ENCODE data around the gene S100G. TPM values are rescaled to one million over a fixed set of nuclear protein-coding genes. Genes with fewer than 3 reads are reported as not detected.

The S100G gene
- total and polyA plus RNA-seq, 2 donors: not detected

DNA sequence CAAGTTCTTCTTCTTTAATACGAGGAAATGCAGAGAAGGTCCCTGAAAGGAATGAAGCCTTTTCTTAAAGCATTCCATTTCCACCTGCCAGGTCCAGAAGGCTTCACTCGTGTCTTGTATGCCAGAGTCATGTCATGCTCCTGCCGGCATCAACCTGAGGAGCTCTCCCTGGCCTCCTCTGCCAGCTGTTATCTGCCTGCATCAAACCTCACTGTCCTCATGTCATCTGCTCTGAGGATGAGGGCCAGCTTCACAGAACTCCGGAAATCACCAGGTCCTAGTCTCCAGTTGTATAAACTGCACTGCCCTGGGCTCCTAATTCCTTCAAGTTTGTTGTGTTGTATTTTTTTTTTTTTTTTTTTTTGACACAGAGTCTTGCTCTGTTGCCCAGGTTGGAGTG, 20.0 kb upstream of the S100G start:
- no peaks in the 10 kb centered on the region for H3K4me1 ChIP-seq (ENCODE audit: insufficient read depth)
- H3K4me3 ChIP-seq (ENCODE audit: low read depth, low read length): no peak overlapping the region
- DNase-seq (ENCODE audit: extremely low spot score): no peak
- no peak overlapping the region for H3K27ac ChIP-seq (ENCODE audit: low read depth)
- 64% methylated on average over 4 of the region's 4 CpGs for WGBS
- no peaks in the 10 kb centered on the region for H3K36me3 ChIP-seq (ENCODE audit: insufficient read depth)

- 46% methylated on average over 4 of the region's 4 CpGs for WGBS
- Histone ChIP-seq H3K36me3 (ENCODE audit: insufficient read depth) (no peaks in the 10 kb centered on the region), H3K4me3 (ENCODE audit: low read depth, low read length) (no peak overlapping the region), H3K27ac (ENCODE audit: low read depth) (no peak overlapping the region), H3K4me1 (ENCODE audit: insufficient read depth) (no peaks in the 10 kb centered on the region)
- DNase-seq (ENCODE audit: extremely low spot score): no peak
These were observed 16.2 kb upstream of the S100G start for GRCh38 chrX:16633754-16634153.

- no peak overlapping the region for H3K4me3 ChIP-seq (ENCODE audit: low read depth, low read length)
- H3K4me1 ChIP-seq (ENCODE audit: insufficient read depth): no peaks in the 10 kb centered on the region
- 94% methylated on average over 5 of the region's 5 CpGs for WGBS
- no peak for DNase-seq (ENCODE audit: extremely low spot score)
- no peaks in the 10 kb centered on the region for H3K36me3 ChIP-seq (ENCODE audit: insufficient read depth)
- H3K27ac ChIP-seq (ENCODE audit: low read depth): no peak overlapping the region
These were observed 14.9 kb upstream of the S100G start for GRCh38 chrX:16635040-16635439.

- Histone ChIP-seq H3K36me3 (ENCODE audit: insufficient read depth) (no peaks in the 10 kb centered on the region), H3K27ac (ENCODE audit: low read depth) (no peak overlapping the region), H3K4me3 (ENCODE audit: low read depth, low read length) (no peak overlapping the region), H3K4me1 (ENCODE audit: insufficient read depth) (no peaks in the 10 kb centered on the region)
- WGBS: 97% methylated on average over 3 of the region's 3 CpGs
- DNase-seq (ENCODE audit: extremely low spot score): no peak
These were observed 14.4 kb upstream of the S100G start for GRCh38 chrX:16635596-16635995.

DNA sequence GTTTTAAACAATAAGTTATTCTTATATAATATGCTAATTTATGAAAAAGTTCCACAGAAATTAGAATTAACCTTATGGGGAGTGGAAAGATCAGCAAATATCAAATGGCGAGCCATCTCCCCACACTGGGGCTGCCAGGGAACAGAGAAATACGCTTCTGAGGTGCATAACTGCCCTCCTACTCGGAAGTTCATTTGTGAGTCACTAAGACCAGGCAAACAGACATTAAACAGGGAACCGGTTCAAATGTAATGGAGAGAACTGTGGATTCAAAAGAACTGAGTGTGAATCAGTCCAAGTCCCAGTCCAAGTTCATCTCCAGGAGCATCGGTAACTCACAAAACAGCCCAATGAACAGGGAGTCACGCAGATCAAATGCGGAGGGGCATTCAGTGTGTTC, 11.4 kb upstream of the S100G start:
- H3K4me3 ChIP-seq (ENCODE audit: low read depth, low read length): no peak overlapping the region
- no peaks in the 10 kb centered on the region for H3K36me3 ChIP-seq (ENCODE audit: insufficient read depth)
- 95% methylated on average over 7 of the region's 7 CpGs for WGBS
- no peak overlapping the region for H3K27ac ChIP-seq (ENCODE audit: low read depth)
- DNase-seq (ENCODE audit: extremely low spot score): no peak
- H3K4me1 ChIP-seq (ENCODE audit: insufficient read depth): no peaks in the 10 kb centered on the region

DNA sequence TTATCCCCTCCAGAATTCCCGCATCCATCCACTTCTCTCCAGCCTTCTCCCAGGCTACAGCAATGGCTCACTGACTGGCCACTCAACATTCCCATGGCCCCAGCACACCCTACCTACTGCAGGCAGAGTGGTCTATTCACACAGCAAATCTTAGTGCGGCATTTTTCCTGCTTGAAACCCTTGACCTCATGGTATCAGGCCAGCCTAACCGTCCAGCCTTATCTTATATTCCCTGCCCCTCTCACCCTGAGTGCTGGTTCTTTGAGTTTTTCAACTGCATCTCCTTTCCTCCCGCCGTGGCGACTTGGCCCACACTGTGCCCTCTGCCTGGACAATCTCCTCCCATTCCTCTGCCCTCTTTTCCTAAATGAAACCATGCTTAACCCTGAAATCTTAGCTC, 10.0 kb upstream of the S100G start:
- H3K36me3 ChIP-seq (ENCODE audit: insufficient read depth): no peaks in the 10 kb centered on the region
- H3K27ac ChIP-seq (ENCODE audit: low read depth): no peak overlapping the region
- no peak overlapping the region for H3K4me3 ChIP-seq (ENCODE audit: low read depth, low read length)
- no peaks in the 10 kb centered on the region for H3K4me1 ChIP-seq (ENCODE audit: insufficient read depth)
- no peak for DNase-seq (ENCODE audit: extremely low spot score)
- 97% methylated on average over 6 of the region's 6 CpGs for WGBS

GRCh38 chrX:16640823-16641222, 9.1 kb upstream of the S100G start:
- H3K4me1 ChIP-seq (ENCODE audit: insufficient read depth): no peaks in the 10 kb centered on the region
- 98% methylated on average over 4 of the region's 4 CpGs for WGBS
- no peak overlapping the region for H3K27ac ChIP-seq (ENCODE audit: low read depth)
- no peaks in the 10 kb centered on the region for H3K36me3 ChIP-seq (ENCODE audit: insufficient read depth)
- H3K4me3 ChIP-seq (ENCODE audit: low read depth, low read length): no peak overlapping the region
- DNase-seq (ENCODE audit: extremely low spot score): no peak

DNA sequence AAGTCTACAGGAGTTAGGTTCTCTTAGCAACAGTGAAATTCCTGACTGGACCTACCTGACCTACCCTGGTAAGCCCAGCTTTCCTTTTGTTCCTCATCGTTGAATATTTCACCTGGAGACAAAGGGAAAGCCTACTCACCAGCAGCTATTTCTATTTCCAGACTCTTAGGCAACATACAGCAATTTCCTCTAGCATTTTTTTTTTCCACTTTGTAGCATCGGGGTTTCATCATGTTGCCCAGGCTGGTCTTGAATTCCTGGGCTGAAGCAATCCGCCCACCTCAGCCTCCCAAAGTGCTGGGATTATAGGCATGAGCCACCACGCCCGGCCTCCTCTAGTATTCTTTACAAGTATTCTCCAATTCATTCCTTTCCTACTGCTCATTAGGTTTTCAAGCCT, 6.8 kb upstream of the S100G start:
- no peaks in the 10 kb centered on the region for H3K4me1 ChIP-seq (ENCODE audit: insufficient read depth)
- DNase-seq (ENCODE audit: extremely low spot score): no peak
- no peaks in the 10 kb centered on the region for H3K36me3 ChIP-seq (ENCODE audit: insufficient read depth)
- no peak overlapping the region for H3K4me3 ChIP-seq (ENCODE audit: low read depth, low read length)
- H3K27ac ChIP-seq (ENCODE audit: low read depth): no peak overlapping the region
- WGBS: 83% methylated on average over 5 of the region's 5 CpGs

DNA sequence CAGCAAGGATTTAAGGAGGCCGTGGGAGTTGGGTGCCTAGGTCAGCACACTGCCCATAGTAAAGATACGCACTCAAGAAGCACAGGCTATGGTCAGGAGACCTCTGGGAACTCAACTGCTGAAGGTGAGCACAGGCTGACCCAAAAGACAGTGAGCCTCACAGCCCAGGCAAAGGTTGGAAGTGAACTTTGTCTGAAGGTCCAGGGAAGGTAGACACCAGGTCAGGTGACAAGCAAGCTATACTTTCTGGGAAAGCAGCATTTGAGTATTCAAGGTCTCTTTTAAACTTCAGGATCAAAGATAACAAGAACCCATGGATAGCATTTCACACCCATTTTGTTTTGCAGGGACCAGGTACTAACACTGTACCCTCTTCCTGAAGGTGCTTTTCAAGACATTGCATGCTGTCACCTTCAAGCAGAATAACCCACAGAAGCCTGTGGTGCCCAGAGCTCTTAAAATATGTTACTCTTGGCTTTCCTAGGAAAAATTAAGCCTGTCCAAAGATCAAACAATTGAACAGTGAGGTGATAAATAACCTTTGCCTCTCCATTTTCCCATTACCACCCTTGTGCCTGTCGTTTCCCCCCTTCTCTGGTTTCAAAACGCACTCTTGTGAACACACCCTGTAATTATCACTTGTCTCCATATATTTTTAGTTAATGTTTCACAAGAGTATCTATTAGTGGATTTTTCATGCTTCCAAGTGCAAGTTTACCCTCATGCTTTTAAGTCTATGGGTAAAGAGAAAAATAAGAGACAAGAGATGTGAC, 3.4 kb upstream of the S100G start:
- H3K4me1 ChIP-seq (ENCODE audit: insufficient read depth): no peaks in the 10 kb centered on the region
- WGBS: 92% methylated on average over 4 of the region's 4 CpGs
- H3K4me3 ChIP-seq (ENCODE audit: low read depth, low read length): no peak overlapping the region
- no peaks in the 10 kb centered on the region for H3K36me3 ChIP-seq (ENCODE audit: insufficient read depth)
- H3K27ac ChIP-seq (ENCODE audit: low read depth): no peak overlapping the region
- DNase-seq (ENCODE audit: extremely low spot score): no peak

DNA sequence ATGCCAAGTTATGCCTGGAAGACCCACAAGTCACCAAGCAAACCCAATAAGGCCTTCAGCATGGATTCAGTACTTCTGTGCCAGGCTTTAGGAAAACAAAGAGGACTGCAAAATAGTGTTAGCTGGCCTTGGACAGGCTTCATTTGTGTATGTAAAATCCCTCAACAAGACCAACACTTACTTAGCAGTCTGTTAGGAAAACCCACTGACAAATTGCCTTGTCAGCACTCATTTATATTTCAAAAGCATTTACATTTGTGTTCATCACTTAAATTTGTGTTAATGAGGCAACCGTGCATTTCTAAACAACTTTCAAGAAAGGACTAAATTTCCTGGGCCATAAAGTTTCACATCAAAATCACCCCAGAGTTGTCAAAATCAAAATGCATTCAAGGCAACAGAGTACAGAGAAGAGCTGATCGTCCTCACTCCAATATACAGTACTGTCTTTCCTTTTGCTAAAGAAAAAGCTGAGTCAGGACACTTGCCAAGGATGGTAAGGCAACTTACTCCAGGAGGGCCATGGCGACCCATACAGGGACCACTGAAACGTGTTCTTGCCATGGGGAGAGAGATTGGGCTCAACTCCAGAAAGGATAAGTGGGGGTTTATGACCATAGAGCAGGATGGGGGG, 1.6 kb downstream of the S100G start:
- Histone ChIP-seq H3K36me3 (ENCODE audit: insufficient read depth) (no peaks in the 10 kb centered on the region), H3K4me3 (ENCODE audit: low read depth, low read length) (no peak overlapping the region), H3K4me1 (ENCODE audit: insufficient read depth) (no peaks in the 10 kb centered on the region), H3K27ac (ENCODE audit: low read depth) (no peak overlapping the region)
- 84% methylated on average over 4 of the region's 4 CpGs for WGBS
- DNase-seq (ENCODE audit: extremely low spot score): no peak

DNA sequence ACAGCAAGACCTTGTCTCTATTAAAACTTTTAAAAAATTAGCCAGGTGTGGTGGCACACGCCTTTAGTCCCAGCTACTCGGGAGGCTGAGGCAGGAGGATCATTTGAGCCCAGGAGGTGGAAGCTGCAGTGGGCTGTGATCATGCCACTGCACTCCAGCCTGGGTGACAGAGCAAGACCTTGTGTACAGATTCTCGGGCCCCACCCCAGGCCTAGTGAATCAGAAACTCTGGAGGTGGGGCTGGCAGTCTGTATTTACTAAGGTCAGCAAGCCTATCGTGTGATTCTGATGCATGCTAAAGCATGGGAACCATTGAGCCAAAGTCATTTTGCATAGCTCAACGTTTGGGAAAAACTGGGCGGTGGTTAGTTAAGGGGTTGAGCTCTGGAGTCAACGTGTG, 3.5 kb downstream of the S100G start:
- no peak overlapping the region for H3K27ac ChIP-seq (ENCODE audit: low read depth)
- H3K36me3 ChIP-seq (ENCODE audit: insufficient read depth): no peaks in the 10 kb centered on the region
- no peak for DNase-seq (ENCODE audit: extremely low spot score)
- no peaks in the 10 kb centered on the region for H3K4me1 ChIP-seq (ENCODE audit: insufficient read depth)
- 90% methylated on average over 7 of the region's 7 CpGs for WGBS
- no peak overlapping the region for H3K4me3 ChIP-seq (ENCODE audit: low read depth, low read length)

DNA sequence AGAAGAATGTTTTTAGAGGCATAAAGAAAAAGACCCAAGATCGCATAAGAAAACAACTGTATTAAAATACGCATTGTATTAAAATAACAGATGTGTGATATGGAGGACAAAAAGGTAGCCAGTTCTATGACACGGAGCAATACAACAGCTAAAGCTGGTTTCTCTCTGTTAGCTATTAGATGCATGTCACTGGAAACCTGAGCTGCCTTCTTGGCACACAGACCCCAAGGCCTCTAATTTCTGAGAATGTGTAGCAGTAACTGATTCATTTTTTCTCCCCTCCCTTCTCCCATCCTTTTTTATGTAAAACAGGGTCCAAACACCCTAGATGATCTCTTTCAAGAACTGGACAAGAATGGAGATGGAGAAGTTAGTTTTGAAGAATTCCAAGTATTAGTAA, 4.1 kb downstream of the S100G start:
- WGBS: 55% methylated on average over 3 of the region's 3 CpGs
- no peaks in the 10 kb centered on the region for H3K36me3 ChIP-seq (ENCODE audit: insufficient read depth)
- DNase-seq (ENCODE audit: extremely low spot score): no peak

DNA sequence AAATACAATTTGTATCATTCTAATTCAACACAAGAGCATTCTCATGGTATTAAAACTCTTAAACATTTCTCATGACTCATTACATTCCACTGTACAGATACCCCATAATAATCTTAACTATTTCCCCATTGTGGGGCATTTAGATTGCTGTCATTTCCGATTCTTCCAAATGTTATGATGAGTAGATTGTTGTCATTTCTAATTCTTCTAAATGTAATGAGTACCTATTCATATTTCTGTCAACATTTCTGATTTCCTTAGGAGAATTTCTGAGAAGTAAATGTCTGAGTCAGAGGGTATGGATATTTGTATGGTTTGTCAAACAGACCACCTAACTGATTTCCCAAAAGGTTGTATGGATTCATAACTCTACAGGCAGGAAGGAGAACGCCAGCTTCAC, 8.3 kb downstream of the S100G start:
- 90% methylated on average over 2 of the region's 2 CpGs for WGBS
- DNase-seq (ENCODE audit: extremely low spot score): no peak
- H3K27ac ChIP-seq (ENCODE audit: low read depth): no peak overlapping the region
- no peaks in the 10 kb centered on the region for H3K4me1 ChIP-seq (ENCODE audit: insufficient read depth)
- H3K36me3 ChIP-seq (ENCODE audit: insufficient read depth): no peaks in the 10 kb centered on the region
- no peak overlapping the region for H3K4me3 ChIP-seq (ENCODE audit: low read depth, low read length)

More for the DNA sequence above, 4.1 kb downstream of the S100G start:
- H3K27ac ChIP-seq (ENCODE audit: low read depth): no peak overlapping the region
- H3K4me1 ChIP-seq (ENCODE audit: insufficient read depth): no peaks in the 10 kb centered on the region
- no peak overlapping the region for H3K4me3 ChIP-seq (ENCODE audit: low read depth, low read length)

GRCh38 chrX:16659321-16659720, 9.4 kb downstream of the S100G start:
- no peak overlapping the region for H3K4me3 ChIP-seq (ENCODE audit: low read depth, low read length)
- no peak for DNase-seq (ENCODE audit: extremely low spot score)
- WGBS: 86% methylated on average over 1 of the region's 1 CpG
- no peaks in the 10 kb centered on the region for H3K36me3 ChIP-seq (ENCODE audit: insufficient read depth)
- H3K27ac ChIP-seq (ENCODE audit: low read depth): no peak overlapping the region
- H3K4me1 ChIP-seq (ENCODE audit: insufficient read depth): no peaks in the 10 kb centered on the region

Measured in urinary bladder (tissue), 4 donors.